Muscle of leg (tissue), 11 donors: ENCODE results near the gene LRP2. TPM values are rescaled to one million over a fixed set of nuclear protein-coding genes. Genes with fewer than 3 reads are reported as not detected.
A peak's percentile ranks its signal among the peaks of the same experiment; 100 is the strongest.

Source experiments
- DNase-seq: peaks from one replicate; pipeline ENCODE4 v3.0.0; 2013
- H3K27ac ChIP-seq: one replicate; pipeline ENCODE4 v1.5.1; 2013; ENCODE audit warnings: mild to moderate bottlenecking, low read length, control low read depth
- H3K27me3 ChIP-seq: one replicate; pipeline ENCODE4 v1.6.1; 2013; ENCODE audit warnings: low read length; ENCODE audit not compliant: control insufficient read depth, insufficient read depth
- H3K36me3 ChIP-seq: one replicate; pipeline ENCODE4 v1.6.1; 2013; ENCODE audit warnings: low read length; ENCODE audit not compliant: control insufficient read depth, insufficient read depth
- H3K4me1 ChIP-seq: one replicate; pipeline ENCODE4 v1.6.1; 2013; ENCODE audit warnings: low read length; ENCODE audit not compliant: control insufficient read depth, insufficient read depth
- H3K4me3 ChIP-seq: one replicate; pipeline ENCODE4 v1.5.1; 2013; ENCODE audit warnings: low read length, control low read depth
- H3K9me3 ChIP-seq: replicated peaks from 2 replicates; pipeline ENCODE4 v1.6.1; 2013; ENCODE audit warnings: low read depth, low read length; ENCODE audit not compliant: control insufficient read depth
- WGBS: methylation state at CpG from one replicate; pipeline ENCODE4 v1.1.5; 2013; ENCODE audit warnings: missing lambda C conversion rate; ENCODE audit not compliant: insufficient coverage; 5-methylcytosine and 5-hydroxymethylcytosine counted together
- polyA plus RNA-seq, 8 donors: library from polyadenylated mRNA; unstranded; fragments of 120-200 nt; gene quantifications; one replicate each; pipeline versions ENCODE4 v1.2.1 to v1.2.3, GENCODE V29; 2013; ENCODE audit warnings: inconsistent platforms in 1 of 8, low replicate concordance in 1 of 8; ENCODE audit not compliant: insufficient read length in 8 of 8, insufficient read depth in 1 of 8
- total RNA-seq: library from RNA; stranded (reverse); fragments of 120-200 nt; gene quantifications from one replicate; pipeline ENCODE4 v1.2.4, GENCODE V29; 2013

The LRP2 gene
- total and polyA plus RNA-seq, 9 donors = 0.05 to 0.40 (median 0.09) TPM; not detected in 1

DNA sequence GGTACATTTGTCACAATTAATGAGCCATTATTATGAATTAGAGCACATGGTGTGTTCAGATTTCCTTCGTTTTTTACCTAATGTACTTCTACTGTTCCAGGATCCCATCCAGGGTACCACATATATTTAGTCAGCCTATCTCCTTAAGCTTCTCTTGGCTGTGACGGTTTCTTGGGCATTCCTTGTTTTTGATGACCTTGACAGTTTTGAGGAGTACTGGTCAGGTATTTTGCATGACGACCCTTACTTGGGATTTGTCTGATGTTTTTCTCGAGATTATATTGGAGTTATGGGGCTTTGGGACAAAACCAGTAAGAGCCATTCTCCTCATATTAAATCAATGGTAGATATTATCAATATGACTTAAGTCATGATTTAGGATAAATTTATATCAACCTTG lies 10.2 kb upstream of the LRP2 start:
- no peak overlapping the region for H3K27ac ChIP-seq
- H3K9me3 ChIP-seq = no peaks in the 10 kb centered on the region
- no CpG with 5 or more reads among the region's 4 CpGs for WGBS
- H3K36me3 ChIP-seq = no peaks in the 10 kb centered on the region
- DNase-seq = no peak
- H3K4me1 ChIP-seq = no peaks in the 10 kb centered on the region
- no peak overlapping the region for H3K4me3 ChIP-seq
- no peaks in the 10 kb centered on the region for H3K27me3 ChIP-seq

GRCh38 chr2:169366066-169366465 lies 3.7 kb upstream of the LRP2 start:
- no peak for DNase-seq
- no peaks in the 10 kb centered on the region for H3K36me3 ChIP-seq
- peaks cover 37% of the 10 kb centered on the region for H3K27me3 ChIP-seq
- H3K4me3 ChIP-seq = no peak overlapping the region
- H3K4me1 ChIP-seq = peaks cover 33% of the 10 kb centered on the region
- no peak overlapping the region for H3K27ac ChIP-seq
- H3K9me3 ChIP-seq = no peaks in the 10 kb centered on the region

DNA sequence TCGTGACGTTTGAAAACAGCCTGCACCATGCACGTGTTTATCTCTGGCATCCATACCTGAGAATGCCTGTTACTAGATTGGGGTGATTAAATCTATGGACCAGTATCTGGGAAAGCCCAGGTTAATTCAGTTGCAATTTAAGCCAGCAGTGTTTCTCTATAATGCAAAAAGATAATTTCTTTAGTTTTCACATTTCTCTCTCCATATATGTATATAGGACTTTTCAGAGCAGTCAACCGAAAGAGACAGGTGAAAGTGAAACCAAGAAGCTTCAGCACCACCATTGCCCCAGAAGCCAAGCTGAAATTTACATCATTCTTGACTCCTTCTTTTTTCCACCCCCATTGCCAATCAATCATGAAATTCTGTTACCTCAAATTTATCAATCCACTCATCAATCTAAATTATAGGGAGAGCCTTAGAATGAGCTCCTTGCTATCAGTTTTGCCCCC lies 2.7 kb upstream of the LRP2 start:
- H3K9me3 ChIP-seq = no peaks in the 10 kb centered on the region
- no peaks in the 10 kb centered on the region for H3K36me3 ChIP-seq
- peaks cover 33% of the 10 kb centered on the region for H3K4me1 ChIP-seq
- H3K27me3 ChIP-seq = peaks cover 43% of the 10 kb centered on the region
- H3K27ac ChIP-seq = no peak overlapping the region
- DNase-seq = no peak
- peak overlapping the region; percentile 48 for H3K4me3 ChIP-seq
- WGBS = no CpG with 5 or more reads among the region's 4 CpGs

GRCh38 chr2:169363560-169364150 lies 1.3 kb upstream of the LRP2 start:
- H3K4me3 ChIP-seq = peak overlapping the region; percentile 48
- H3K27ac ChIP-seq = no peak overlapping the region
- WGBS = 0% methylated on average over 14 of the region's 26 CpGs
- H3K36me3 ChIP-seq = no peaks in the 10 kb centered on the region
- peaks cover 46% of the 10 kb centered on the region for H3K27me3 ChIP-seq
- peak; percentile 24 for DNase-seq
- H3K9me3 ChIP-seq = no peaks in the 10 kb centered on the region
- peaks cover 33% of the 10 kb centered on the region for H3K4me1 ChIP-seq

DNA sequence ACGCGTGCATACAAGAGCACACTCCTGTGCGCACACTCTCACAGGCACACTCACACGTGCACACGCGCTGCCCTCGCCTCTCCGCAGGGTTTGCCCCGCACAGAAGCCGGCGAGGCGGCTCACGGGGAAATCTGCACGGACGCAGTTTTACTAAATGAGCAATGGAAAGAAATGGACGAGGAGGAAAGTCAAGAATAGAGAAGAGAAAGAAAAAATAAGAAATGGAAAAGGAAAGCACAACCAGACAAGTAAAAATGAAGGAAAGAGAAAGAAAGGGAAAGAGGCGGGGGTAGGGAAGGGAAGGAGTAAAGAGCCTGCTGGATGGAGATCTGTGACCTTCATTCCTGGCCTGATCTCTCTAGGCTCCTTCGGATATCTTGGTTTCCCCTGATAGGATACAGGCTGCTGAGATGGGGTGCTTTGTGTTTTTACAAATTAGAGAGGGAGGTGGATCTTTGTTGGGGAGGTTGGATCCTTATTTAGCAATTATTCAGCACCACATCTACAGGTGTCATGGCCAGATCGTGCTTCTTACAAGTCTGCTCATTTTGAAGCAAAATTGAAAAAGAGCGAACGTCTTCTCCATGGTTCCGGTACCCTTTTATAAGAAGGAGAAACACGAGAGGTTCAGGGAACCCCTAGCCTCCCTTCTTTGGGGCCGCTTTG lies 693 bp upstream of the LRP2 start:
- DNase-seq = no peak
- peaks cover 46% of the 10 kb centered on the region for H3K27me3 ChIP-seq
- no peaks in the 10 kb centered on the region for H3K36me3 ChIP-seq
- H3K27ac ChIP-seq = no peak overlapping the region
- WGBS = 1% methylated on average over 16 of the region's 24 CpGs
- peaks cover 33% of the 10 kb centered on the region for H3K4me1 ChIP-seq
- no peaks in the 10 kb centered on the region for H3K9me3 ChIP-seq
- H3K4me3 ChIP-seq = peak overlapping the region; percentile 48

GRCh38 chr2:169361706-169362117 lies 622 bp downstream of the LRP2 start:
- peaks cover 33% of the 10 kb centered on the region for H3K4me1 ChIP-seq
- no peak overlapping the region for H3K27ac ChIP-seq
- peaks cover 52% of the 10 kb centered on the region for H3K27me3 ChIP-seq
- under 1% methylated on average over 30 of the region's 32 CpGs for WGBS
- peak overlapping the region; percentile 37 for H3K4me3 ChIP-seq
- H3K36me3 ChIP-seq = no peaks in the 10 kb centered on the region
- no peaks in the 10 kb centered on the region for H3K9me3 ChIP-seq
- DNase-seq = peak; percentile 14

DNA sequence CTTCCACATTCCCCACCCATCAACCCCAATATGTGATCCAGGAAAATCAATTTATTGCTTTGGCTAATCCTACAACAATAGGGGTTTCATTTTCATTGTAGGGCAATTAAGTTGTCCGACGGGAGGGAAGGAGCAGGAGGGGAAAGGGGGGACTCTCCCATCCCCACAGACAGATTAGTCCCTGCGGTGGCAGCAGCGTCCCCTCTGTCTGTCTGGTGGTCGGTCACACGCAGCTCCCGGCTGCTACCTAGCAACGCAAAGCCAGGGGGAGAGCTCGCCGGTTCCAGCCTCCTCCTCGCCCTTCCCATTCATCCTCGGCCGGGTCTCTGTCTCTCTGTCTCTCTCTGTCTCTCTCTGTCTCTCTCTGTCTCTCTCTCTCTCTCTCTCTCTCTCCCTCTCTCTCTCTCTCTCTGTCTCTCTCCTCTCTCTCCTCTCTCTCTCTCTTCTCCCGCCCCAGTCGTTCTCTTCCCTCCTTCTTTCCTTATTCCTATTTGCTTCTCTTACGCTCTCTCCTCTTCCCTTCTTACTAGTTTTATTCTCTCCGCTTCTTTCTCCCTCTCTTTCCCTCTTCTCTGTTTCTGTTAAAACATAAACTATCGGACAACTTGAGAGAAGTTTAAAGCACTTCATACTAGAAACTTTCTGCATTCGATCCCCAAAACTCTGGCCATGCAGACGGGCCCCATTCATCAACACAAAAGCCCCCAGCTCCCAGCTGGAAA lies 1.2 kb downstream of the LRP2 start:
- no peak for DNase-seq
- peaks cover 33% of the 10 kb centered on the region for H3K4me1 ChIP-seq

DNA sequence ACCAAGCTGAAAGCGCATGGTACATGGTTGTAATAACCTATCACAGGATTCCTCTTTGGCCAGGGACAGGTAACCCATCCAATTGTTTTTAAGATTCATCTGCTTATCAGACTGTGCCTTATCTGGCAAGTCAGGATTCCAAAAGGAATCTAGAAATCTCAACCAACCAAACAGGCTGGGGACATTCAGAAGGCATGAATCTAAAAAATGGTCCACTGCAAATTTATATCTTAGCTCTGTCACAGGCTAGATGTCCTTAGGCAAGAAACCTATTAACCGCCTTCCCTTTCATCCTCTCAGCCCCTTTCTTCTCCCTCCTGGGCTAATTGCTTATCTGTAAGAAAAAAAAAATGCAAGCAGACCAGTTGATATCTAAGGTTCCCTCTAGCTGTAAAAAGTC lies 4.3 kb downstream of the LRP2 start:
- no CpG with 5 or more reads among the region's 2 CpGs for WGBS
- no peak for DNase-seq
- H3K36me3 ChIP-seq = no peaks in the 10 kb centered on the region
- no peak overlapping the region for H3K27ac ChIP-seq
- H3K27me3 ChIP-seq = peaks cover 34% of the 10 kb centered on the region
- H3K4me3 ChIP-seq = no peak overlapping the region
- peaks cover 14% of the 10 kb centered on the region for H3K4me1 ChIP-seq
- no peaks in the 10 kb centered on the region for H3K9me3 ChIP-seq

More for the DNA sequence above, 1.2 kb downstream of the LRP2 start:
- no peaks in the 10 kb centered on the region for H3K36me3 ChIP-seq
- WGBS = under 1% methylated on average over 17 of the region's 20 CpGs
- H3K27me3 ChIP-seq = peaks cover 52% of the 10 kb centered on the region
- no peaks in the 10 kb centered on the region for H3K9me3 ChIP-seq
- peak overlapping the region; percentile 37 for H3K4me3 ChIP-seq
- no peak overlapping the region for H3K27ac ChIP-seq

DNA sequence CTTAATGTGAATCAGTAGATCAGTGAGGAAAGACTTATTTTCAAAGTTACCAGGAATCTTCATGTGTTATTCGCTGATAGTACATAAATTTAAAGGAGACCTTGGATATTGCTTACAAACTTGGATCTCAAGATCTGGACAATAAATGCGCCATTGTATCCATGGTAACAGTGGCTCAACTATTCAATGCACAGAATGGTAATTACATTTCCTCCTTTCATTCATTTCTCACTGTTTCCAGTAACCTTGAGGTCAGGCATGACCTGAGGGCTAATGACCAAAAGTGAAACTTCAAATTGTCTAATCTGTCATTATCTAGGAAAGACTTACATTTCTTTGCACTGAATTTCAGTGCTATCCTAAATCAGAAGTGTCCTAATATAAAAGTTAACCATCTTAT lies 8.1 kb downstream of the LRP2 start:
- no CpG with 5 or more reads among the region's 2 CpGs for WGBS
- Histone ChIP-seq H3K4me1 (no peaks in the 10 kb centered on the region), H3K27me3 (peaks cover 6% of the 10 kb centered on the region), H3K36me3 (no peaks in the 10 kb centered on the region), H3K27ac (no peak overlapping the region), H3K9me3 (no peaks in the 10 kb centered on the region), H3K4me3 (no peak overlapping the region)
- DNase-seq = no peak

- no peaks in the 10 kb centered on the region for H3K27me3 ChIP-seq
- no peaks in the 10 kb centered on the region for H3K4me1 ChIP-seq
- no peak overlapping the region for H3K27ac ChIP-seq
- no peak overlapping the region for H3K4me3 ChIP-seq
- 68% methylated on average over 3 of the region's 4 CpGs for WGBS
- H3K9me3 ChIP-seq = no peaks in the 10 kb centered on the region
- no peak for DNase-seq
- no peaks in the 10 kb centered on the region for H3K36me3 ChIP-seq
These were observed 10.6 kb downstream of the LRP2 start for GRCh38 chr2:169351725-169352124.
